Lung (tissue), 12 donors: ENCODE measurements around the gene CXCR4. TPM values are rescaled to one million over a fixed set of nuclear protein-coding genes. Genes with fewer than 3 reads are reported as not detected.

Experiments
- ATAC-seq: fragments of 200-7000 bp; cut with Tn5 transposase; one replicate; pipeline ENCODE4 v1.9.1; 2020; ENCODE audit warnings: moderate number of reproducible peaks; ENCODE audit not compliant: insufficient read depth, low FRiP score
- DNase-seq, 3 donors: peaks; one replicate each; pipeline ENCODE4 v3.0.0-alpha.2; 2013 to 2017
- H3K27ac ChIP-seq, 2 donors: one replicate each; pipeline ENCODE4 v1.5.1; 2013; ENCODE audit warnings: mild to moderate bottlenecking in 2 of 2, moderate library complexity in 2 of 2, control low read depth in 1 of 2, inconsistent platforms in 1 of 2, low read depth in 1 of 2, low read length in 1 of 2
- H3K27me3 ChIP-seq, 3 donors: one replicate each; pipeline ENCODE4 v1.5.1; 2013; ENCODE audit warnings: low read length in 2 of 3; ENCODE audit not compliant: control insufficient read depth in 3 of 3, insufficient read depth in 3 of 3
- H3K36me3 ChIP-seq, 4 donors: one replicate each; pipeline ENCODE4 v1.5.1; 2013; ENCODE audit warnings: low read length in 4 of 4, mild to moderate bottlenecking in 1 of 4, moderate library complexity in 1 of 4; ENCODE audit not compliant: control insufficient read depth in 4 of 4, insufficient read depth in 4 of 4
- H3K4me1 ChIP-seq, 5 donors: one replicate each; pipeline ENCODE4 v1.5.1; 2013; ENCODE audit warnings: low read length in 5 of 5, mild to moderate bottlenecking in 2 of 5, moderate library complexity in 1 of 5; ENCODE audit not compliant: control insufficient read depth in 5 of 5, insufficient read depth in 5 of 5
- H3K4me3 ChIP-seq: one replicate; pipeline ENCODE4 v1.5.1; 2013; ENCODE audit warnings: mild to moderate bottlenecking, control low read depth, moderate library complexity
- H3K9ac ChIP-seq, 2 donors: one replicate each; pipeline ENCODE4 v1.5.1; 2013; ENCODE audit warnings: low read length in 2 of 2, control low read depth in 1 of 2; ENCODE audit not compliant: insufficient read depth in 1 of 2
- H3K9me3 ChIP-seq, 4 donors: one replicate each; pipeline ENCODE4 v1.5.1; 2013; ENCODE audit warnings: low read length in 3 of 4, mild to moderate bottlenecking in 1 of 4, moderate library complexity in 1 of 4; ENCODE audit not compliant: control insufficient read depth in 4 of 4, insufficient read depth in 3 of 4
- CTCF ChIP-seq: IDR thresholded peaks from 2 replicates; pipeline ENCODE4 v1.5.1; 2012; ENCODE audit warnings: mild to moderate bottlenecking; ENCODE audit errors: control extremely low read depth, extremely low read depth
- WGBS, 2 donors: extraction: QIAGEN DNeasy Blood & Tissue Kit; methylation state at CpG; one replicate each; pipeline ENCODE4 v1.1.7; 2013; 5-methylcytosine and 5-hydroxymethylcytosine counted together
- polyA plus RNA-seq, 2 donors: library from polyadenylated mRNA; stranded (reverse); fragments of 200-250 nt; gene quantifications; one replicate each; pipeline ENCODE4 v1.2.1, GENCODE V29; 2013
- total RNA-seq, 2 donors: library from RNA; depleted of rRNA in 1 of 2; stranded (reverse); fragments of >200 nt in 1 of 2; gene quantifications; one replicate each; pipeline ENCODE4 v1.2.1, GENCODE V29; 2014 to 2021
- donor health status: control.
- donor health status: control.
- donor health status: Bipolar disorder and iron deficiency.
- donor health status: healthy.
- donor health status: DM: yes; HTN: yes; CAD: no.

Gene CXCR4
- total and polyA plus RNA-seq, 4 donors = 17.5 to 214 (median 73.1) TPM

GRCh38 chr2:136104977-136105376, 13.0 kb downstream of the CXCR4 start:
- no peaks in the 10 kb centered on the region for H3K4me1 ChIP-seq
- no peaks in the 10 kb centered on the region for H3K36me3 ChIP-seq
- TF ChIP-seq CTCF = no peak
- DNase-seq (no peak), ATAC-seq (no peak)
- no peak overlapping the region for H3K4me3 ChIP-seq
- H3K27ac ChIP-seq = no peak overlapping the region
- no peak overlapping the region for H3K9ac ChIP-seq
- peaks cover 0 to 3% (median 0%) of the 10 kb centered on the region in 3 donors for H3K27me3 ChIP-seq
- 54 to 66% methylated on average over 3 of the region's 3 CpGs for WGBS, 2 donors
- no peaks in the 10 kb centered on the region for H3K9me3 ChIP-seq

- no peak for TF ChIP-seq CTCF
- no peak overlapping the region for H3K27ac ChIP-seq
- no peaks in the 10 kb centered on the region for H3K36me3 ChIP-seq
- no peaks in the 10 kb centered on the region for H3K27me3 ChIP-seq
- 84 to 92% methylated on average over 2 of the region's 2 CpGs for WGBS, 2 donors
- no peak overlapping the region for H3K9ac ChIP-seq
- no peaks in the 10 kb centered on the region for H3K9me3 ChIP-seq
- ATAC-seq (no peak), DNase-seq (no peak)
- no peaks in the 10 kb centered on the region for H3K4me1 ChIP-seq
- no peak overlapping the region for H3K4me3 ChIP-seq
Observed at GRCh38 chr2:136101042-136101441, 16.9 kb downstream of the CXCR4 start.

GRCh38 chr2:136098441-136098840, 19.5 kb downstream of the CXCR4 start:
- Histone ChIP-seq H3K27me3 (no peaks in the 10 kb centered on the region), H3K4me1 (no peaks in the 10 kb centered on the region), H3K9ac (no peak overlapping the region), H3K4me3 (no peak overlapping the region), H3K27ac (no peak overlapping the region), H3K36me3 (no peaks in the 10 kb centered on the region), H3K9me3 (no peaks in the 10 kb centered on the region)
- no peak for ATAC-seq
- WGBS, 2 donors = 54 to 79% methylated on average over 4 of the region's 4 CpGs
- DNase-seq = no peak
- no peak for TF ChIP-seq CTCF

DNA sequence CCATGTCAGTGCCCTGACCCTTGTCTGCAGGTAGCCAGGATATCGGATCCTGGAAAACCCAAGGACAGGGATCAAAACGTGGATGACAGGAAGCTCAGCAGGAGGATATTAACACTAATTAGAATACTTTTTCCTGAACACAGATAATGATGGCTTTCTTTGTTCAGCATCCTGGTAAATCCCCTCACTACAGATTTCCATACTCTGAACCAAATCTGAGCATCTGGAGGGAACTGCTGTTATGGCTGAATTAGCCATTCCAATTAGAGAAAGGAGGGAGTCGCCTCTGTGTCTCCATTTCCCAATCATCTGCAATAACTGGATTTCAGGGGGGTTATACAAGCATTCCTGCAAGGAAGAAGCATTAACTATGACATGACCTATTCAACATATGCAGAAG, 24.4 kb downstream of the CXCR4 start:
- H3K4me3 ChIP-seq = no peak overlapping the region
- no peaks in the 10 kb centered on the region for H3K27me3 ChIP-seq
- WGBS, 2 donors = 67 to 80% methylated on average over 3 of the region's 3 CpGs
- H3K9me3 ChIP-seq = peaks cover 0 to 2% (median 0%) of the 10 kb centered on the region in 4 donors
- TF ChIP-seq CTCF = no peak
- no peak for DNase-seq
- no peak overlapping the region for H3K9ac ChIP-seq
- H3K36me3 ChIP-seq = no peaks in the 10 kb centered on the region
- no peak overlapping the region for H3K27ac ChIP-seq
- no peaks in the 10 kb centered on the region for H3K4me1 ChIP-seq
- no peak for ATAC-seq
